HG03575 (cell line): ENCODE data around the gene SSBP2.

Experiments used
- ATAC-seq: cut with Tn5 transposase; IDR thresholded peaks from one replicate; pipeline ENCODE4 v1.9.1; 2021; ENCODE audit not compliant: unreplicated experiment, insufficient number of reproducible peaks, low FRiP score; ENCODE audit errors: extremely low read depth

Gene SSBP2

DNA sequence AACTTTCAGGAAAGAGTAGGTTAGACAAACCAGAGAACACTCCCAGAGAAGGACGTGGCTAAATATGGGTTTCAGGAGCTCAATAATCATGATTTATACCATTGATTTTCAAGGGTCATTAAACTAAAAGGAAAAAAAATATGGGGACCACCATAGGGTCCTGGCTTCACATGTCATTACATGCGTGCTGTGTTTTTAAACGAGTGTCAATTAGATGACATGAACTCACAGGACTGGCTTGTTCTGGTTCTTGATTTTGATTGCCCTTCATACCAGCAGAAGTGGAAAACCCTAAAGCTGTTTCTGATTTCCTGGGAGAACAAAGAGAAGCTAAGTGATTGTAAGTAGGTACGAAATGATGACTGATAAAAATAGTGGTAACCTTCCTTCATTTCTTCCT lies 362.7 kb downstream of the SSBP2 start:
- ATAC-seq: no peak

DNA sequence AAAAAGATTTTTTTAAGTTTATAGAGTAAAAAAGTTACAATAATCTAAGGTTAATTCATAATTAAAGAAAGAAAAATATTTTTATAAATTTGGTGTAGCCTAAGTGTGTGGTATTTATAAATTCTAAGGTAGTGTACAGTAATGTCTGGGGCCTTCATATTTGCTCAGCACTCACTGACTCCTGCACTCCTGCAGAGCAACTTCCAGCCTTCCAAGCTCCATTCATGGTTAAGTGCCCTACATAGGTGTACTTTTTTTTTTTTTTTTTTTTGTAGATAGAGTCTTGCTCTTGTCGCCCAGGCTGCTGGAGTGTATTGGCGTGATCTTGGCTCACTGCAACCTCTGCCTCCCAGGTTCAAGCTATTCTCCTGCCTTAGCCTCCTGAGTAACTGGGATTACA lies 367.0 kb downstream of the SSBP2 start:
- ATAC-seq: no peak

- no peak for ATAC-seq
Measured at GRCh38 chr5:81371354-81371876, 379.5 kb downstream of the SSBP2 start.

GRCh38 chr5:81370912-81371311 lies 380.0 kb downstream of the SSBP2 start:
- no peak for ATAC-seq

- no peak for ATAC-seq
Measured at GRCh38 chr5:81365541-81365940, 385.4 kb downstream of the SSBP2 start.

DNA sequence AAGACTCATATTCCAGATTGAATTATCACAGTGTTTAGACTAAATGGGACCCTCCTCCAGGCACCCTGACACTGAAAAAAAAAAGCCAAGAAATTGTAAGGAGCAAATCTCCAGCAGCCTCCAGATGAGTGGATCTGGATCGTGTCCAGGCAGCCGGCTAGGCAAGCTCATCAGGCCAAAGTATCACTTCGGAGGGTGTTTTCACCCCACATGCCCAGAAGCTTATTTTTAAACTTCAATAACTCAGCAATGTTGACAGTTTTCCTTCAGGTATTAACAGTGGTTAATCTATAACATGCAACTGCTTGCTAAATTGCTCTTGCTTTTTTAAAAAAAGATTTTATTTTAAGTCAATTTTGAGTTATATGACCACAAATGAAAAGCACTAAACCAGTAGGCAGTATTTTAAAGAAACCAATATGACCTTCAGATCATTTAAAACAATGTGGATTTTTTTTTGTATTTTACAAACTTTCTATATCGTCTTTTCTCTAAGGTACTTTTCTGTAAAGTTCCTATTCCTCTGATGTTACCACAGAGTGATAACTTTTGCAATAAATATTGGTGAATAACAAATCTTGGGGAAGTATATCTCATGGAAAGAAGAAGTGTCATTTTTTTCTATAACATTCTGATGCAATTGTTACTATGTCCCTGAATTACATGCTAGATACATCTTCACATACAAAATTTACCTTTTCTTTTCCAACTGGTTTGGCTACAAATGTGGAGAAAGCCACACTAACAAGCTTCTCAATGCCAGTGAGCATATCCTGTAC lies 387.6 kb downstream of the SSBP2 start:
- no peak for ATAC-seq
